ENCODE data around the gene TUBB2B. TPM values are rescaled to one million over a fixed set of nuclear protein-coding genes. Genes with fewer than 3 reads are reported as not detected.

Gene TUBB2B
- polyA plus RNA-seq, 1 experiment = 13.3 TPM

DNA sequence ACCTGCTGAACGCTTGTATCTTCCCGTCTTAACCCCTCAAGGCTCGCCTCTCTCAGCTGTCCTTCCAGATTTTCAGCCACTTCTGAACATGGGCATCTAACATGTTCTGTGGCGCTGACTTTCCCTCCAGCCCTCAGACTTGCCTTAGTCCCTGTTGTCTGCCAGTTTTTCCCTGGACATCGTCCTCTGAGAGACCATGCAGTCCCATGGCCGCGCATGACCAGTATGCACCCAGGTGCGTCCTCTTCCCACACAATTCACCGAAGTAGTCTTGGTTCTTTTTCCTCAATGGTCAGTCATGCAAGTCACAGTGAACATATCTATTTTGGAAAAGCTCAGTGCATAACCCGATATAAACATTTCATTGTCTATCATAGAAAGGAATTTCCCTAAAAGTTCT is 9.2 kb downstream of the TUBB2B start:
- TF ChIP-seq, protein P1, sequence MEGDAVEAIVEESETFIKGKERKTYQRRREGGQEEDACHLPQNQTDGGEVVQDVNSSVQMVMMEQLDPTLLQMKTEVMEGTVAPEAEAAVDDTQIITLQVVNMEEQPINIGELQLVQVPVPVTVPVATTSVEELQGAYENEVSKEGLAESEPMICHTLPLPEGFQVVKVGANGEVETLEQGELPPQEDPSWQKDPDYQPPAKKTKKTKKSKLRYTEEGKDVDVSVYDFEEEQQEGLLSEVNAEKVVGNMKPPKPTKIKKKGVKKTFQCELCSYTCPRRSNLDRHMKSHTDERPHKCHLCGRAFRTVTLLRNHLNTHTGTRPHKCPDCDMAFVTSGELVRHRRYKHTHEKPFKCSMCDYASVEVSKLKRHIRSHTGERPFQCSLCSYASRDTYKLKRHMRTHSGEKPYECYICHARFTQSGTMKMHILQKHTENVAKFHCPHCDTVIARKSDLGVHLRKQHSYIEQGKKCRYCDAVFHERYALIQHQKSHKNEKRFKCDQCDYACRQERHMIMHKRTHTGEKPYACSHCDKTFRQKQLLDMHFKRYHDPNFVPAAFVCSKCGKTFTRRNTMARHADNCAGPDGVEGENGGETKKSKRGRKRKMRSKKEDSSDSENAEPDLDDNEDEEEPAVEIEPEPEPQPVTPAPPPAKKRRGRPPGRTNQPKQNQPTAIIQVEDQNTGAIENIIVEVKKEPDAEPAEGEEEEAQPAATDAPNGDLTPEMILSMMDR (IDR thresholded peaks at IDR 0.05; ENCODE audit: insufficient read depth, low read depth, low read length) = no peak
- no peak for DNase-seq (ENCODE audit: low read depth)
- H3K36me3 ChIP-seq (ENCODE audit: control insufficient read depth, insufficient read depth, low read length) = no peaks in the 10 kb centered on the region
- H3K27me3 ChIP-seq (ENCODE audit: control insufficient read depth, insufficient read depth, low read length) = peaks cover 13% of the 10 kb centered on the region
- CTCF ChIA-PET = interaction anchor here (0.9 to 1.0 kb wide), 2 partner anchors 9 to 11 kb away, joined by 3 read pairs; no protein-coding TSS in a partner anchor
- POLR2A ChIA-PET = no interaction called here
- no peak overlapping the region for H3K4me3 ChIP-seq (ENCODE audit: low read depth, low read length)

DNA sequence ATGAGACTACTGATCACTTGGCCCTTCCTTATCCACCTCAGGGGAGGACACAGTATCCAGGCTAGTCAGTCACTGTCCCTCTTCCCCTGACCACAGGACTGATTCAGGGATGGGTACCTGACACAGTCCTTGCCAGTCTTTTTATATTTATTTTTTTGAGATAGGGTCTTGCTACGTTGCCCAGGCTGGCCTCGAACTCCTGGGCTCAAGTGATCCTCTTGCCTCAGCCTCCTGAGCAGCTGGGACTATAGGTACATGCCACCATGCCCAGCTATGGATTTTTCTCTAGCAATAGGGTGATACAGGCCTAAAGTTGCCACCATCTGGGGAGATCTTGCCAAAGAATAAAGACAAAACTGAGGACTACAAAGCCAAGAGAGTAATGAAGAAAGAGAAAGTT is 10.2 kb downstream of the TUBB2B start:
- TF ChIP-seq, protein P1 (IDR thresholded peaks at IDR 0.05; ENCODE audit: insufficient read depth, low read depth, low read length) = no peak
- no peaks in the 10 kb centered on the region for H3K36me3 ChIP-seq (ENCODE audit: control insufficient read depth, insufficient read depth, low read length)
- DNase-seq (ENCODE audit: low read depth) = no peak
- ChIA-PET CTCF (interaction anchor here (0.9 kb wide), 1 partner anchor 12 kb away, joined by 3 read pairs; no protein-coding TSS in a partner anchor), POLR2A (interaction anchor here (0.6 kb wide), 1 partner anchor 150 kb away, joined by 4 read pairs; no protein-coding TSS in a partner anchor)
- H3K4me3 ChIP-seq (ENCODE audit: low read depth, low read length) = no peak overlapping the region
- H3K27me3 ChIP-seq (ENCODE audit: control insufficient read depth, insufficient read depth, low read length) = peaks cover 10% of the 10 kb centered on the region

DNA sequence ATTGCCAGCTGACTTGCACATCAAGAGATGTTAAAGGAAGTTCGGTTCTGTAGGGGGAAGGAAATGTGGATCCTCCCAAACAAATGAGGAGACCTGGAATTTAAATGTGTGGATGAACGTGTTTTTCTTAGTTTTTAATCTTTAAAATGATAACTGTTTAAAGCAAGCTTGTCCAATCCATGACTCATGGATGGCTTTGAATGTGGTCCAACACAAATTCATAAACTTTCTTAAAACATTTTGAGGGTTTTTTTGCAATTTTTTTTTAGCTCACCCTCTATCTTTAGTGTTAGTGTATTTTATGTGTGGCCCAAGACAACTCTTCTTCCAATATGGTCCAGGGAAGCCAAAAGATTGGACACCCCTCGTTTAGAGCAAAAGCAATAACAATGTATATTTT is 12.6 kb downstream of the TUBB2B start:
- no peak for DNase-seq (ENCODE audit: low read depth)
- Histone ChIP-seq H3K27me3 (ENCODE audit: control insufficient read depth, insufficient read depth, low read length) (peaks cover 7% of the 10 kb centered on the region), H3K4me3 (ENCODE audit: low read depth, low read length) (no peak overlapping the region), H3K36me3 (ENCODE audit: control insufficient read depth, insufficient read depth, low read length) (no peaks in the 10 kb centered on the region)
- ChIA-PET POLR2A (interaction anchor here (0.6 kb wide), 1 partner anchor 698 kb away, joined by 12 read pairs; no protein-coding TSS in a partner anchor), CTCF (interaction anchor here (0.8 to 1.2 kb wide), 3 partner anchors 12 to 75 kb away, joined by 3 read pairs; no protein-coding TSS in a partner anchor)
- TF ChIP-seq, protein P1 (IDR thresholded peaks at IDR 0.05; ENCODE audit: insufficient read depth, low read depth, low read length) = no peak

DNA sequence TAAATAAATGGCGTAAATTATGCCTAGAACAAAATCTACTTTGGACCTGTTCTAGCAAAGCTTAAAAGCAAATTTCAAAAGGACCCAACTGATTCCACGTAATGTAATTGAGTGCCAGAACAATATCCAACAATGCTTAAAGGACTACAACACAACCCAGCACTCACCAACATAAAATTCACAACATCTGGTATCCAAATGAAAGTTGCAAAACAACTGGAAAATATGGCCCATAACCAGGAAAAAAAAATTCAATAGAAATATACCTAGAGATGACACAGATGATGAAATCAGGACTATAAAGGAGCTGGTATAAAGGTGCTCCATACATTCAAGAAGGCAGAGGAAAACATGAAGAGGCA is 14.1 kb downstream of the TUBB2B start:
- H3K27me3 ChIP-seq (ENCODE audit: control insufficient read depth, insufficient read depth, low read length) = peaks cover 2% of the 10 kb centered on the region; the same call in 1 of the 2 replicates
- DNase-seq (ENCODE audit: low read depth) = no peak
- H3K4me3 ChIP-seq (ENCODE audit: low read depth, low read length) = no peak overlapping the region
- CTCF ChIA-PET = interaction anchor here (1.4 kb wide), 1 partner anchor 73 kb away, joined by 4 read pairs; no protein-coding TSS in a partner anchor
- TF ChIP-seq, protein P1 (IDR thresholded peaks at IDR 0.05; ENCODE audit: insufficient read depth, low read depth, low read length) = no peak
- POLR2A ChIA-PET = no interaction called here
- H3K36me3 ChIP-seq (ENCODE audit: control insufficient read depth, insufficient read depth, low read length) = no peaks in the 10 kb centered on the region

DNA sequence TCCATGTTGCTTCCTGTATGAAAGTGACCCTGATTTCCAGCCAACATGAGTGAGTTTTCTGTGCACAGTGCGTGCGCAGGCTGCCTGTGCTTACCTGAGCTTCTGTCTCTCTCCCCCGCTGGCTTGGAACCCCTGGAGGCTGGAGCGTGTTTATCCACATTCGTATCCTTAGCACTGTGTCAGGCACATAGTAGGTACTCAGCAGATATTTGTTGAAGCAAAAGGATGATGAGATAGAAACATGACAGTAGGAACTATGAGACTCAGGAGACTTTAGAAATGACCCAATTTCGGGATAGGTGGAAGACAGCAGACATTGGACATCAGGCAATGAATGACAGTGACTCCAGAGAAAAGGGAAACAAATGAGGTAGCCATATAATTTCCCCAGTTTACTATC is 15.2 kb downstream of the TUBB2B start:
- ChIA-PET CTCF (interaction anchor here (1.0 to 1.9 kb wide), 3 partner anchors 11 to 39 kb away, joined by 4 to 6 read pairs (median 4); no protein-coding TSS in a partner anchor), POLR2A (no interaction called here)
- DNase-seq (ENCODE audit: low read depth) = no peak
- TF ChIP-seq, protein P1 (IDR thresholded peaks at IDR 0.05; ENCODE audit: insufficient read depth, low read depth, low read length) = no peak
- Histone ChIP-seq H3K27me3 (ENCODE audit: control insufficient read depth, insufficient read depth, low read length) (no peaks in the 10 kb centered on the region; the same call in 1 of the 2 replicates), H3K4me3 (ENCODE audit: low read depth, low read length) (no peak overlapping the region), H3K36me3 (ENCODE audit: control insufficient read depth, insufficient read depth, low read length) (no peaks in the 10 kb centered on the region)

All from BJ (cell line).